Lower leg skin (tissue), 3 donors: Measurements from ENCODE around the gene C1QTNF12.

Source experiments
- POLR2A ChIP-seq, 2 donors: fragments of 450-650 bp; IDR thresholded peaks; one replicate each; pipeline ENCODE4 v1.6.1; 2016 to 2017; ENCODE audit warnings: antibody characterized with exemption in 2 of 2, mild to moderate bottlenecking in 1 of 2, moderate library complexity in 1 of 2
- TF ChIP-seq, protein P1 (sequence below), 3 donors: fragments of 450-650 bp; IDR thresholded peaks; one replicate each; pipeline ENCODE4 v1.5.1; 2016; ENCODE audit warnings: antibody characterized with exemption in 3 of 3, mild to moderate bottlenecking in 3 of 3, moderate library complexity in 2 of 3

DNA sequence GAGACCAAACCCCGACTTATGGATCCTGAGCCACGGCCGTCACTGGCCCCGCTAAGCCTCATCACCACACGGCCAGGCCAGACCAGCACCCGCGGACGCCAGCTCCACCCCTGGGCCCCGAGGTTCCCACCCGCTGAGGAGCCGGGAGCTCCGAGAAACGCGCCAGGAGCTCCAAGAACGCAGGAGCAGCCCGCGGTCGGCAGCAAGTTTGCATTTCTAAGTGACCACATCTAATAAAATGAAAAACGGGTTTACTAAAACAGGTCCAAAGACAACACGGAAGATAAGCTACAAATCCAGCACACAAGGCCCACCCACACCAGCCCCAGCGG lies 8.1 kb upstream of the C1QTNF12 start:
- no peak for TF ChIP-seq POLR2A (IDR thresholded peaks at IDR 0.05)
- TF ChIP-seq, protein P1, sequence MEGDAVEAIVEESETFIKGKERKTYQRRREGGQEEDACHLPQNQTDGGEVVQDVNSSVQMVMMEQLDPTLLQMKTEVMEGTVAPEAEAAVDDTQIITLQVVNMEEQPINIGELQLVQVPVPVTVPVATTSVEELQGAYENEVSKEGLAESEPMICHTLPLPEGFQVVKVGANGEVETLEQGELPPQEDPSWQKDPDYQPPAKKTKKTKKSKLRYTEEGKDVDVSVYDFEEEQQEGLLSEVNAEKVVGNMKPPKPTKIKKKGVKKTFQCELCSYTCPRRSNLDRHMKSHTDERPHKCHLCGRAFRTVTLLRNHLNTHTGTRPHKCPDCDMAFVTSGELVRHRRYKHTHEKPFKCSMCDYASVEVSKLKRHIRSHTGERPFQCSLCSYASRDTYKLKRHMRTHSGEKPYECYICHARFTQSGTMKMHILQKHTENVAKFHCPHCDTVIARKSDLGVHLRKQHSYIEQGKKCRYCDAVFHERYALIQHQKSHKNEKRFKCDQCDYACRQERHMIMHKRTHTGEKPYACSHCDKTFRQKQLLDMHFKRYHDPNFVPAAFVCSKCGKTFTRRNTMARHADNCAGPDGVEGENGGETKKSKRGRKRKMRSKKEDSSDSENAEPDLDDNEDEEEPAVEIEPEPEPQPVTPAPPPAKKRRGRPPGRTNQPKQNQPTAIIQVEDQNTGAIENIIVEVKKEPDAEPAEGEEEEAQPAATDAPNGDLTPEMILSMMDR (IDR thresholded peaks at IDR 0.05): no peak
